H1 (cell line): ENCODE data around the gene HK2. TPM values are rescaled to one million over a fixed set of nuclear protein-coding genes. Genes with fewer than 3 reads are reported as not detected.

ENCODE experiments used
- CTCF ChIA-PET: fragments of 300-600 bp; sonication (Branson Sonifier 250); formaldehyde crosslinking; loops from one replicate; lab custom pipeline; 2021; ENCODE audit not compliant: partially characterized antibody; lab: Charles Lee
- POLR2A ChIA-PET: fragments of 300-600 bp; sonication (Branson Sonifier 250); formaldehyde crosslinking; loops from one replicate; lab custom pipeline; 2021; ENCODE audit warnings: inconsistent platforms; ENCODE audit not compliant: partially characterized antibody; lab: Charles Lee
- DNase-seq, 2 experiments: peaks; one replicate each; pipeline versions ENCODE4 v3.0.0 to v3.0.0-alpha.2; 2010 to 2022; ENCODE audit warnings: low spot score in 2 of 2, low read depth in 1 of 2, mixed read lengths in 1 of 2
- FAIRE-seq: peaks from 2 replicates; lab custom pipeline; 2011; peaks lifted over from hg19 to GRCh38; lab: Jason Lieb, UNC
- H2AFZ ChIP-seq: 2 replicates; pipeline ENCODE4 v1.8.1; 2012; ENCODE audit warnings: low read length, inconsistent platforms
- H2AK5ac ChIP-seq: 2 replicates; pipeline ENCODE4 v1.6.1; 2013; ENCODE audit warnings: low read depth, low read length
- H2BK120ac ChIP-seq: replicated peaks from 2 replicates; pipeline ENCODE3; 2013; ENCODE audit warnings: low read depth, low read length, inconsistent platforms
- H2BK12ac ChIP-seq: 2 replicates; pipeline ENCODE4 v1.6.1; 2013; ENCODE audit warnings: low read depth, low read length
- H2BK15ac ChIP-seq: 2 replicates; pipeline ENCODE4 v1.6.1; 2013; ENCODE audit warnings: low read length
- H2BK20ac ChIP-seq: 2 replicates; pipeline ENCODE4 v1.6.1; 2013; ENCODE audit warnings: low read length
- H2BK5ac ChIP-seq: 2 replicates; pipeline ENCODE4 v1.6.1; 2013; ENCODE audit warnings: low read depth, low read length
- H3K14ac ChIP-seq: 2 replicates; pipeline ENCODE4 v1.6.1; 2013; ENCODE audit warnings: inconsistent platforms; ENCODE audit not compliant: insufficient read length
- H3K18ac ChIP-seq: 2 replicates; pipeline ENCODE4 v1.6.1; 2013; ENCODE audit warnings: low read length; ENCODE audit errors: extremely low read depth
- H3K23ac ChIP-seq: 2 replicates; pipeline ENCODE4 v1.6.1; 2013; ENCODE audit warnings: inconsistent platforms; ENCODE audit not compliant: insufficient read length
- H3K23me2 ChIP-seq: 2 replicates; pipeline ENCODE4 v1.6.1; 2013; ENCODE audit warnings: low read depth, low read length
- H3K27ac ChIP-seq: 2 replicates; pipeline ENCODE4 v1.6.1; 2011; ENCODE audit warnings: low read depth, low read length, inconsistent platforms
- H3K27me3 ChIP-seq, 4 experiments: replicated peaks in 1 of 4; 1 replicate in 1 of 4; 2 replicates in 3 of 4; pipeline versions ENCODE4 v1.6.1 to v1.8.1; 2011 to 2013; ENCODE audit warnings: low read length in 3 of 4, mild to moderate bottlenecking in 3 of 4, inconsistent platforms in 2 of 4, mixed read lengths in 2 of 4, moderate library complexity in 1 of 4; ENCODE audit not compliant: control insufficient read depth in 3 of 4, insufficient read depth in 3 of 4; ENCODE audit errors: extremely low read depth in 1 of 4
- H3K36me3 ChIP-seq, 4 experiments: 2 replicates each; pipeline versions ENCODE4 v1.6.1 to v1.8.1; 2011 to 2013; ENCODE audit warnings: mild to moderate bottlenecking in 4 of 4, low read length in 3 of 4, moderate library complexity in 2 of 4, control low read depth in 1 of 4, inconsistent platforms in 1 of 4; ENCODE audit not compliant: insufficient read depth in 4 of 4, control insufficient read depth in 2 of 4
- H3K4ac ChIP-seq: replicated peaks from 2 replicates; pipeline ENCODE3; 2013; ENCODE audit warnings: low read length, low read depth, mixed read lengths, inconsistent platforms; ENCODE audit not compliant: insufficient read length
- H3K4me1 ChIP-seq, 4 experiments: replicated peaks in 1 of 4; 1 replicate in 1 of 4; 2 replicates in 3 of 4; pipeline versions ENCODE4 v1.6.1 to v1.8.1; 2011 to 2013; ENCODE audit warnings: low read length in 3 of 4, inconsistent platforms in 2 of 4, mixed read lengths in 1 of 4; ENCODE audit not compliant: insufficient read depth in 4 of 4, control insufficient read depth in 3 of 4
- H3K4me2 ChIP-seq, 2 experiments: 2 replicates each; pipeline versions ENCODE4 v1.6.1 to v1.8.1; 2011 to 2013; ENCODE audit warnings: low read depth in 2 of 2, low read length in 2 of 2, control low read depth in 1 of 2, inconsistent platforms in 1 of 2, mild to moderate bottlenecking in 1 of 2; ENCODE audit not compliant: insufficient read depth in 1 of 2
- H3K4me3 ChIP-seq, 4 experiments: fragments of 200-600, 300-600 bp in 1 of 4; sonication (generic), shearing (Covaris generic), sonication (Bioruptor Twin) in 1 of 4; 2 replicates each; pipeline versions ENCODE4 v1.5.1 to v1.8.1; 2011 to 2016; ENCODE audit warnings: low read length in 4 of 4, low read depth in 3 of 4, control low read depth in 2 of 4, inconsistent platforms in 2 of 4, mild to moderate bottlenecking in 2 of 4, mixed read lengths in 1 of 4, moderate library complexity in 1 of 4; ENCODE audit not compliant: insufficient read depth in 2 of 4; ENCODE audit errors: extremely low read depth in 1 of 4
- H3K56ac ChIP-seq: replicated peaks from 2 replicates; pipeline ENCODE3; 2013; ENCODE audit warnings: low read depth, mild to moderate bottlenecking, mixed read lengths, low read length, inconsistent platforms; ENCODE audit not compliant: insufficient read length
- H3K79me1 ChIP-seq: 2 replicates; pipeline ENCODE4 v1.6.1; 2013; ENCODE audit warnings: low read depth, low read length, control low read depth
- H3K79me2 ChIP-seq, 2 experiments: 2 replicates each; pipeline versions ENCODE4 v1.6.1 to v1.8.1; 2012 to 2013; ENCODE audit warnings: low read length in 2 of 2, mild to moderate bottlenecking in 2 of 2, inconsistent platforms in 1 of 2; ENCODE audit not compliant: insufficient read depth in 2 of 2, control insufficient read depth in 1 of 2
- H3K9ac ChIP-seq, 4 experiments: replicated peaks in 1 of 4; 1 replicate in 1 of 4; 2 replicates in 3 of 4; pipeline versions ENCODE4 v1.6.1 to v1.8.1; 2011 to 2013; ENCODE audit warnings: low read depth in 3 of 4, low read length in 3 of 4, control low read depth in 2 of 4, mild to moderate bottlenecking in 2 of 4, moderate library complexity in 2 of 4, inconsistent platforms in 1 of 4; ENCODE audit errors: extremely low read depth in 1 of 4
- H3K9me3 ChIP-seq, 2 experiments: 2 replicates each; pipeline versions ENCODE4 v1.6.1 to v1.8.1; 2012 to 2013; ENCODE audit warnings: mild to moderate bottlenecking in 2 of 2, moderate library complexity in 2 of 2, control low read depth in 1 of 2, inconsistent platforms in 1 of 2, low read depth in 1 of 2, low read length in 1 of 2, mixed read lengths in 1 of 2; ENCODE audit not compliant: insufficient read depth in 2 of 2
- H4K20me1 ChIP-seq, 2 experiments: replicated peaks in 1 of 2; 2 replicates each; pipeline versions ENCODE3 to v1.8.1; 2011 to 2013; ENCODE audit warnings: inconsistent platforms in 2 of 2, low read length in 2 of 2, mild to moderate bottlenecking in 1 of 2; ENCODE audit not compliant: insufficient read depth in 2 of 2, control insufficient read depth in 1 of 2
- H4K5ac ChIP-seq: 2 replicates; pipeline ENCODE4 v1.6.1; 2013; ENCODE audit warnings: low read length, low read depth, mixed read lengths, inconsistent platforms; ENCODE audit not compliant: insufficient read length
- H4K8ac ChIP-seq: 2 replicates; pipeline ENCODE4 v1.8.0; 2013; ENCODE audit warnings: mild to moderate bottlenecking, moderate library complexity, low read length, inconsistent platforms; ENCODE audit not compliant: insufficient read depth; ENCODE audit errors: extremely low read depth
- H4K91ac ChIP-seq: replicated peaks from 2 replicates; pipeline ENCODE3; 2013; ENCODE audit warnings: low read length, mixed read lengths, inconsistent platforms; ENCODE audit not compliant: insufficient read length
- CHD1 ChIP-seq: IDR thresholded peaks from 2 replicates; pipeline ENCODE4 v1.6.1; 2012; ENCODE audit warnings: low read depth, low read length, improper control_type of control experiment
- CREB1 ChIP-seq: IDR thresholded peaks from 2 replicates; pipeline ENCODE4 v1.6.1; 2012; ENCODE audit warnings: inconsistent platforms
- E2F6 ChIP-seq: IDR thresholded peaks from 2 replicates; pipeline ENCODE4 v1.6.1; 2012; ENCODE audit warnings: inconsistent platforms
- FOSL1 ChIP-seq: IDR thresholded peaks from 2 replicates; pipeline ENCODE4 v1.6.1; 2011; ENCODE audit warnings: mild to moderate bottlenecking, low read depth, low read length, moderate library complexity; ENCODE audit not compliant: insufficient read depth
- HDAC2 ChIP-seq, 2 experiments: fragments of 300-600 bp in 1 of 2; sonication (generic) in 1 of 2; IDR thresholded peaks; 2 replicates each; pipeline ENCODE4 v1.6.1; 2011 to 2012; ENCODE audit warnings: low read depth in 2 of 2, low read length in 2 of 2, mild to moderate bottlenecking in 2 of 2, moderate library complexity in 2 of 2, borderline replicate concordance in 1 of 2, inconsistent platforms in 1 of 2
- KDM1A ChIP-seq: fragments of 200-600, 300-600 bp; sonication (generic); IDR thresholded peaks from 2 replicates; pipeline ENCODE4 v1.7.1; 2016; ENCODE audit warnings: mild to moderate bottlenecking, low read length, borderline replicate concordance
- KDM4A ChIP-seq: IDR thresholded peaks from one replicate; pipeline ENCODE4 v1.7.1; 2012; ENCODE audit warnings: low read depth, mild to moderate bottlenecking, moderate library complexity, low read length, inconsistent platforms; ENCODE audit not compliant: severe bottlenecking
- MAFK ChIP-seq: IDR thresholded peaks from 2 replicates; pipeline ENCODE4 v1.6.1; 2012; ENCODE audit warnings: low read depth, mild to moderate bottlenecking, improper control_type of control experiment, low read length
- RBBP5 ChIP-seq: IDR thresholded peaks from 2 replicates; pipeline ENCODE4 v1.7.1; 2012; ENCODE audit warnings: low read depth, mild to moderate bottlenecking, inconsistent platforms, low read length, moderate library complexity, borderline replicate concordance
- SIX5 ChIP-seq: IDR thresholded peaks from 2 replicates; pipeline ENCODE4 v1.6.1; 2011; ENCODE audit warnings: mild to moderate bottlenecking, low read depth, low read length
- TAF1 ChIP-seq: IDR thresholded peaks from 2 replicates; pipeline ENCODE4 v1.6.1; 2011; ENCODE audit warnings: mild to moderate bottlenecking, low read depth, low read length
- YY1 ChIP-seq: IDR thresholded peaks from 2 replicates; pipeline ENCODE4 v1.6.1; 2011; ENCODE audit warnings: low read depth, mild to moderate bottlenecking, low read length
- ZNF274 ChIP-seq: IDR thresholded peaks from 2 replicates; pipeline ENCODE4 v1.7.0; 2012; ENCODE audit warnings: low read length, borderline replicate concordance; ENCODE audit errors: extremely low read depth
- WGBS, 2 experiments: shearing (Covaris generic) in 1 of 2; methylation state at CpG; one replicate each; pipeline versions ENCODE4 v1.1.6 to v1.1.7; 2013 to 2015; ENCODE audit warnings: low lambda C conversion rate in 2 of 2, mixed read lengths in 2 of 2, inconsistent platforms in 1 of 2, low coverage in 1 of 2, missing lambda C conversion rate in 1 of 2; ENCODE audit not compliant: insufficient replicate concordance in 2 of 2, insufficient coverage in 1 of 2, insufficient read length in 1 of 2; ENCODE audit errors: extremely low coverage in 1 of 2, missing lambda C conversion rate in 1 of 2; 5-methylcytosine and 5-hydroxymethylcytosine counted together
- polyA plus RNA-seq, 7 experiments: library from polyadenylated mRNA; depleted of rRNA in 3 of 7; stranded (reverse) in 5 of 7; unstranded in 2 of 7; fragments of >200 nt in 5 of 7; fragments of 200-250 nt in 2 of 7; gene quantifications; 1 replicate in 5 of 7; 2 replicates in 1 of 7; 4 replicates in 1 of 7; pipeline versions ENCODE4 v1.2.1 to v1.2.3, GENCODE V29; 2011 to 2013; ENCODE audit warnings: missing spikeins in 2 of 7, mixed read lengths in 2 of 7
- total RNA-seq: library from RNA; stranded (reverse); fragmentation: NEBNext Ultra II Directional; extraction: Animal tissue kit (Norgen Biotek cat#: 25700); gene quantifications from 2 replicates; pipeline ENCODE4 v1.2.1, GENCODE V29; 2021

The HK2 gene
- total and polyA plus RNA-seq, 2 of the 8 experiments (the other 6 are each of a cell fraction or from before 2014, with no cell fraction given), result 22.1 to 61.9 TPM

- Histone ChIP-seq H2BK120ac (no peak overlapping the region), H3K56ac (no peak overlapping the region), H3K9ac (no peak overlapping the region), H4K20me1 (peaks cover 6 to 10% of the 10 kb centered on the region in 2 experiments), H4K8ac (no peak overlapping the region), H3K27me3 (no peaks in the 10 kb centered on the region), H3K4ac (no peak overlapping the region), H2BK15ac (no peak overlapping the region), H3K23ac (no peak overlapping the region), H3K4me3 (no peak overlapping the region), H3K4me2 (no peak overlapping the region), H2AK5ac (no peak overlapping the region), H3K36me3 (peaks cover 10 to 22% (median 14%) of the 10 kb centered on the region in 4 experiments; a peak in 7 of 8 replicates), H3K23me2 (no peaks in the 10 kb centered on the region), H3K9me3 (no peaks in the 10 kb centered on the region), H3K27ac (no peak overlapping the region), H4K5ac (no peak overlapping the region), H2BK12ac (no peak overlapping the region), H3K4me1 (peaks cover 0 to 8% (median 6%) of the 10 kb centered on the region in 4 experiments; a peak in 5 of 7 replicates), H3K14ac (no peak overlapping the region), H3K79me2 (peaks cover 0 to 76% of the 10 kb centered on the region in 2 experiments; a peak in 3 of 4 replicates), H2AFZ (no peak overlapping the region), H3K79me1 (peaks cover 15% of the 10 kb centered on the region), H2BK5ac (no peak overlapping the region), H2BK20ac (no peak overlapping the region), H3K18ac (no peak overlapping the region), H4K91ac (no peak overlapping the region)
- CTCF ChIA-PET, result interaction anchor here (0.5 kb wide), 1 partner anchor 593 kb away, joined by 4 read pairs; no protein-coding TSS in a partner anchor
- DNase-seq (no peak), FAIRE-seq (no peak)
- POLR2A ChIA-PET, result interaction anchor here (5.9 kb wide), 1 partner anchor 24 kb away, joined by 35 read pairs; the partner anchor contains the start of gene HK2
- WGBS, 2 experiments, result 93% methylated on average over 3 of the region's 3 CpGs; no CpG with 5 or more reads in 1 of the 2 experiments
- TF ChIP-seq ZNF274 (no peak), MAFK (no peak), E2F6 (no peak), KDM4A (no peak), CREB1 (no peak), TAF1 (no peak), CHD1 (no peak), SIX5 (no peak), YY1 (no peak), KDM1A (no peak), HDAC2 (IDR thresholded peaks at IDR 0.05; ENCODE audit: borderline replicate concordance in 1 of 2, low read depth in 2 of 2, low read length in 2 of 2) (no peak), RBBP5 (no peak), FOSL1 (no peak)
Observed at GRCh38 chr2:74860521-74860920, 26.6 kb downstream of the HK2 start.
